B cell (primary cell): Measurements from ENCODE around the gene RARS2.

Source experiments
- CTCF ChIP-seq: fragments of 200-600 bp; IDR thresholded peaks from one replicate; pipeline ENCODE4 v1.8.0; 2022; ENCODE audit warnings: antibody characterized with exemption, mild to moderate bottlenecking
- EZH2 ChIP-seq: IDR thresholded peaks from 2 replicates; pipeline ENCODE4 v1.6.1; 2012; ENCODE audit warnings: borderline replicate concordance, low read depth, mild to moderate bottlenecking, moderate library complexity, low read length; ENCODE audit not compliant: insufficient read depth, poor library complexity, severe bottlenecking

GRCh38 chr6:87617405-87617804, 27.6 kb upstream of the RARS2 start:
- TF ChIP-seq EZH2 (no peak), CTCF (no peak)
